AG09319 (cell line): ENCODE measurements around the gene NRP1.
A peak's percentile ranks its signal among the peaks of the same experiment; 100 is the strongest.

Experiments
- DNase-seq: peaks from one replicate; pipeline ENCODE4 v3.0.0-alpha.2; 2010; ENCODE audit warnings: low read depth; ENCODE audit errors: extremely low read depth
- CTCF ChIP-seq: IDR thresholded peaks from 2 replicates; pipeline ENCODE4 v1.5.1; 2011; ENCODE audit warnings: low read depth, mild to moderate bottlenecking, inconsistent platforms, low read length, moderate library complexity

NRP1 gene

DNA sequence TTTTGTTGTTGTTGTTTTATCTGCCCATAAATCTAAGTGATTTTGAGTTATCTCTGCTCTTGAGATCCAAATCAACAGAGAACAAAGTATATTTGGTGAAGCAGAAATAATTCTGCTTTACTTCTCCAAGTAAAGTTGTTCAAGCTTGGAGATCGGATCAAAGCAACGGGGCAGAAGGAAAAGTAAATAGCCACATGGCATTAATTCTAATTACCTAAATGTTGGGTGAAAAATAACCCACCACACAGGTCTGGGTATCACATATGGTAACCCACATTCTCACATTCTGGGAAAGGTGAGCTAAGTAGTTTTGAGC is 3.1 kb downstream of the NRP1 start:
- no peak for DNase-seq
- TF ChIP-seq CTCF = no peak

GRCh38 chr10:33330543-33331378 is 3.7 kb downstream of the NRP1 start:
- peak; percentile 78 for DNase-seq

DNA sequence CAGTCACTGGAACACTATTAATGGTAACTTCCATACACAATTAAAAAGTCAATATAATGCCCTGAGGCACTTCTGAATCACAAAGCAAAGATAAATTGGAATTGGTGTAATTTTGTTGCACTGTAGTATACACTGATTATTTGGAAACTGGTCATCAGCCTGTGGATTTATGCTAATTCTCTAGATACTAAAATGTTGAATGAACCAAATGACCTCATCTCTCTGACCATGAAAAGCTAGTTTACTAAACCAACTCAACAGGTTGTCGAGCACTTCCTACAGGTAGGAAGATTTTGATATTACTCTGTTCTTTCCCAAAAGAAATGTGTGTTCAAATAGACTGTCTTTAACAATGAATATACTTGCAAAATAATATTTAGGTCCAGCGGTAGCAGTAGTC is 5.3 kb downstream of the NRP1 start:
- TF ChIP-seq CTCF = no peak
- no peak for DNase-seq

More at GRCh38 chr10:33330543-33331378, 3.7 kb downstream of the NRP1 start:
- peak; percentile 89 for TF ChIP-seq CTCF

GRCh38 chr10:33328253-33328652 is 6.2 kb downstream of the NRP1 start:
- no peak for DNase-seq
- TF ChIP-seq CTCF = no peak

DNA sequence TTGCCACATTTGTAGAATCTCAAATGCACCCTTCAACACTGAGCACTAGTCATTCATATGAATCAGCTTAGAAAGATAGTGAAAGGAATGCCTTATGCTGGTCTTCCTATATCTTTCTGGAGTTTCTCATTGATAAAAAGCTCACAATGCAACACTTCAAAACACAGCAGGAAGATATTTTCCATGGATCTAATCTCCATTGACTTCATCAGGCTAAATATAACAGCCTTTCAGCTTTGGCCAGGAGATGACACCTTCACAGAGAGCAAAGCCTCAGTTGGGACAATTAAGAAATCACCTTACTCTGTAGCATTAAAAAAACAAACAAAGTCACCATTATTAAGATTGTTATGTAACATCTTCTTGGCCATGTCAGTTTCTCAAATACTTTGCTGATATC is 6.7 kb downstream of the NRP1 start:
- peak; percentile 34 for TF ChIP-seq CTCF
- DNase-seq = no peak

- no peak for TF ChIP-seq CTCF
- DNase-seq = no peak
These were observed 7.5 kb downstream of the NRP1 start for GRCh38 chr10:33326933-33327332.

GRCh38 chr10:33325929-33326328 is 8.5 kb downstream of the NRP1 start:
- no peak for DNase-seq
- TF ChIP-seq CTCF = no peak
